Measurements from ENCODE around the gene IDUA. TPM values are rescaled to one million over a fixed set of nuclear protein-coding genes. Genes with fewer than 3 reads are reported as not detected.

Gene IDUA
- polyA plus RNA-seq, 1 donor (not counting 4 experiments of a cell fraction or from before 2014, with no cell fraction given): 1.2 TPM

DNA sequence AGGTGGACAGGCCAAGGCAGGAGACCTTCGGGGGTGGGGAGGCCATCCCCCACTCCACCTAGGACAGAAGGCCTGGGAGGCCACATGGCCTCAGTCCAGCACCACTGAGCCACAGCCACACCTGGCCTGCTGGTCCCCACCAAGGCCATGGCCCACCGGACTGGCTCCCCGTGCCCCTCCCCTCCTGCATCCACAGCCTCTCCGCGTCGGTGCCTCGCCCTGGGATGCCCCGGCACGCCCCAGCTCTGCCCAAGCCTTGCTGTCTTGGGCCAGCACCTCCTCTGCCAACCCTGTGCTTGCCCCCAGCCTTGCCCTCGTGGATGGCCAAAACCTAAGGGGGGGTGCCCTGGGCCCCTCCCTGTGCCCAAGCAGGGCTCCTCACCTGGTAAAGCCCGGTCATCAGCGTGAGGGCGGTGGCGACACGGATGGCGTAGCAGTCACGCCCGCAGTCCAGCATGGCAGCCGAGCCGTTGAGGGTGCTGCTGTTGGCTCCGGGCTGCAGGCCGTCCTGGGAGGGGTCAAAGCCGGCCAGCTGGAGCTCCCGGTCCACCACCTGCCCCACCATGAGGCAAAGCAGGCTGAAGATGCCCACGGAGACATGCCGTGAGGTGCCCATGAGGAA, 4.0 kb downstream of the IDUA start:
- H3K9me1 ChIP-seq (ENCODE audit: control insufficient read depth, extremely low read depth, insufficient read depth, low read length): no peaks in the 10 kb centered on the region
- H3K36me3 ChIP-seq (ENCODE audit: control insufficient read depth in 2 of 2, extremely low read depth in 1 of 2, insufficient read depth in 2 of 2, low read length in 2 of 2): no peaks in the 10 kb centered on the region
- H3K79me2 ChIP-seq (ENCODE audit: control insufficient read depth, insufficient read depth, low read length): no peaks in the 10 kb centered on the region
- H2AFZ ChIP-seq (ENCODE audit: control insufficient read depth, low read length): no peak overlapping the region
- dilution Hi-C loops (cut with MboI; ENCODE audit: extremely low pct_ligation_motif_present, low sequenced_read_pairs): no loop called here
- no peak overlapping the region for H3K9ac ChIP-seq (ENCODE audit: control insufficient read depth, extremely low read depth, insufficient read depth, low read length)
- no peak for TF ChIP-seq EZH2 (IDR thresholded peaks at IDR 0.05; ENCODE audit: low read length)
- peaks cover 1% of the 10 kb centered on the region for H3K27me3 ChIP-seq (ENCODE audit: control insufficient read depth, extremely low read depth, insufficient read depth, low read length)
- no peaks in the 10 kb centered on the region for H3K9me3 ChIP-seq (ENCODE audit: control insufficient read depth, low read depth, low read length)
- DNase-seq (ENCODE audit: low read depth, low spot score) (no peak), FAIRE-seq (no peak)
- H3K4me3 ChIP-seq (ENCODE audit: control insufficient read depth in 2 of 3, extremely low read depth in 1 of 3, insufficient read depth in 2 of 3, low read depth in 1 of 3, low read length in 3 of 3): no peak overlapping the region
- no peak overlapping the region for H3K4me2 ChIP-seq (ENCODE audit: control insufficient read depth, extremely low read depth, insufficient read depth, low read depth, low read length)
- H3K27ac ChIP-seq (ENCODE audit: control insufficient read depth, insufficient read depth, low read length): no peak overlapping the region
- no peaks in the 10 kb centered on the region for H4K20me1 ChIP-seq (ENCODE audit: control insufficient read depth, extremely low read depth, insufficient read depth, low read length)
- H3K4me1 ChIP-seq (ENCODE audit: control insufficient read depth, extremely low read depth, insufficient read depth, low read length): peaks cover 6% of the 10 kb centered on the region

- Histone ChIP-seq H3K27ac (ENCODE audit: control insufficient read depth, insufficient read depth, low read length) (no peak overlapping the region), H4K20me1 (ENCODE audit: control insufficient read depth, extremely low read depth, insufficient read depth, low read length) (no peaks in the 10 kb centered on the region), H3K36me3 (ENCODE audit: control insufficient read depth in 2 of 2, extremely low read depth in 1 of 2, insufficient read depth in 2 of 2, low read length in 2 of 2) (no peaks in the 10 kb centered on the region), H3K79me2 (ENCODE audit: control insufficient read depth, insufficient read depth, low read length) (no peaks in the 10 kb centered on the region), H3K27me3 (ENCODE audit: control insufficient read depth, extremely low read depth, insufficient read depth, low read length) (peaks cover 9% of the 10 kb centered on the region), H3K4me1 (ENCODE audit: control insufficient read depth, extremely low read depth, insufficient read depth, low read length) (peaks cover 6% of the 10 kb centered on the region), H3K4me3 (ENCODE audit: control insufficient read depth in 2 of 3, extremely low read depth in 1 of 3, insufficient read depth in 2 of 3, low read depth in 1 of 3, low read length in 3 of 3) (no peak overlapping the region), H3K9me1 (ENCODE audit: control insufficient read depth, extremely low read depth, insufficient read depth, low read length) (no peaks in the 10 kb centered on the region), H3K9ac (ENCODE audit: control insufficient read depth, extremely low read depth, insufficient read depth, low read length) (no peak overlapping the region), H3K4me2 (ENCODE audit: control insufficient read depth, extremely low read depth, insufficient read depth, low read depth, low read length) (no peak overlapping the region), H3K9me3 (ENCODE audit: control insufficient read depth, low read depth, low read length) (no peaks in the 10 kb centered on the region), H2AFZ (ENCODE audit: control insufficient read depth, low read length) (no peak overlapping the region)
- FAIRE-seq (no peak), DNase-seq (ENCODE audit: low read depth, low spot score) (no peak)
- no peak for TF ChIP-seq CTCF (optimal IDR thresholded peaks at IDR 0.05 in 1 of 3, IDR thresholded peaks at IDR 0.05 in 1 of 3, conservative IDR thresholded peaks at IDR 0.05 in 1 of 3; ENCODE audit: extremely low read depth in 1 of 3, insufficient read depth in 2 of 3, low read length in 3 of 3)
- TF ChIP-seq EZH2 (IDR thresholded peaks at IDR 0.05; ENCODE audit: low read length): no peak
- dilution Hi-C loops (cut with MboI; ENCODE audit: extremely low pct_ligation_motif_present, low sequenced_read_pairs): no loop called here
Measured at GRCh38 chr4:991451-992296, 4.8 kb downstream of the IDUA start.
